Liver (tissue), 3 donors: ENCODE data around the gene MDP1.

Experiments
- ATF3 ChIP-seq: IDR thresholded peaks from 2 replicates; pipeline ENCODE4 v1.6.1; 2016; ENCODE audit warnings: antibody characterized with exemption
- CTCF ChIP-seq: fragments of 150-350 bp; IDR thresholded peaks from 2 replicates; pipeline ENCODE4 v1.5.1; 2017; ENCODE audit warnings: improper control_type of control experiment, low read depth, low read length; ENCODE audit not compliant: missing input control
- GABPA ChIP-seq, 2 donors: IDR thresholded peaks in 1 of 2; conservative IDR thresholded peaks in 1 of 2; 2 replicates each; pipeline ENCODE4 v1.6.1; 2016; ENCODE audit warnings: antibody characterized with exemption in 2 of 2, mild to moderate bottlenecking in 1 of 2, moderate library complexity in 1 of 2
- JUND ChIP-seq, 2 donors: IDR thresholded peaks; 2 replicates each; pipeline ENCODE4 v1.6.1; 2016; ENCODE audit warnings: antibody characterized with exemption in 2 of 2
- MAX ChIP-seq: IDR thresholded peaks from 2 replicates; pipeline ENCODE4 v1.6.1; 2016; ENCODE audit warnings: antibody characterized with exemption
- RAD21 ChIP-seq, 2 donors: IDR thresholded peaks; 2 replicates each; pipeline ENCODE4 v1.6.1; 2016; ENCODE audit warnings: antibody characterized with exemption in 2 of 2, mild to moderate bottlenecking in 2 of 2
- REST ChIP-seq: IDR thresholded peaks from 2 replicates; pipeline ENCODE4 v1.6.1; 2016; ENCODE audit warnings: antibody characterized with exemption, mild to moderate bottlenecking
- SP1 ChIP-seq: IDR thresholded peaks from 2 replicates; pipeline ENCODE4 v1.6.1; 2018; ENCODE audit warnings: antibody characterized with exemption, mild to moderate bottlenecking
- TAF1 ChIP-seq: conservative IDR thresholded peaks from 2 replicates; pipeline ENCODE4 v1.6.1; 2016; ENCODE audit warnings: antibody characterized with exemption, mild to moderate bottlenecking
- YY1 ChIP-seq: IDR thresholded peaks from 2 replicates; pipeline ENCODE4 v1.6.1; 2016; ENCODE audit warnings: antibody characterized with exemption, mild to moderate bottlenecking
- ZBTB33 ChIP-seq: IDR thresholded peaks from 2 replicates; pipeline ENCODE4 v1.6.1; 2016; ENCODE audit warnings: antibody characterized with exemption
- donor health status: healthy.
- donor health status: healthy.

- TF ChIP-seq CTCF (no peak), RAD21 (IDR thresholded peaks at IDR 0.05) (no peak), REST (no peak), TAF1 (no peak), SP1 (no peak), YY1 (no peak), MAX (no peak), GABPA (IDR thresholded peaks at IDR 0.05 in 1 of 2, conservative IDR thresholded peaks at IDR 0.05 in 1 of 2) (no peak), ATF3 (no peak), JUND (IDR thresholded peaks at IDR 0.05) (no peak), ZBTB33 (no peak)
Measured at GRCh38 chr14:24238527-24239037, 22.7 kb upstream of the MDP1 start.
